Natural killer cell (primary cell): ENCODE data around the gene ZNF487. TPM values are rescaled to one million over a fixed set of nuclear protein-coding genes. Genes with fewer than 3 reads are reported as not detected.
"Not testable (repeated sequence)": the region's sequence is repeated elsewhere in the genome, so short reads cannot be mapped to it uniquely, and the experiment has no call there.

ENCODE experiments used
- ATAC-seq, 3 donors: fragments of 150-1000 bp in 2 of 3; fragments of 200-7000 bp in 1 of 3; cut with Tn5 transposase; 1 replicate in 1 of 3; 2 replicates in 2 of 3; pipeline ENCODE4 v1.10.0; 2021; ENCODE audit warnings: mild to moderate bottlenecking in 2 of 3, moderate library complexity in 2 of 3
- DNase-seq, 2 donors: peaks; one replicate each; pipeline versions ENCODE4 v3.0.0 to v3.0.0-alpha.2; 2013 to 2021; ENCODE audit warnings: mixed read lengths in 1 of 2
- H3K27ac ChIP-seq: one replicate; pipeline ENCODE4 v1.5.1; 2013; ENCODE audit warnings: mild to moderate bottlenecking, low read length
- H3K27me3 ChIP-seq: one replicate; pipeline ENCODE4 v1.6.1; 2013; ENCODE audit warnings: low read length; ENCODE audit not compliant: control insufficient read depth, insufficient read depth
- H3K36me3 ChIP-seq: one replicate; pipeline ENCODE4 v1.6.1; 2013; ENCODE audit warnings: low read length; ENCODE audit not compliant: control insufficient read depth, insufficient read depth
- H3K4me1 ChIP-seq: one replicate; pipeline ENCODE4 v1.6.1; 2013; ENCODE audit warnings: low read length; ENCODE audit not compliant: control insufficient read depth, insufficient read depth
- H3K4me3 ChIP-seq: one replicate; pipeline ENCODE4 v1.5.1; 2013; ENCODE audit warnings: low read length
- H3K9me3 ChIP-seq: one replicate; pipeline ENCODE4 v1.6.1; 2013; ENCODE audit warnings: low read length; ENCODE audit not compliant: control insufficient read depth, insufficient read depth
- H3K27ac Mint-ChIP-seq, 2 donors: one replicate each; pipeline ENCODE4 v1.8.0; 2022; ENCODE audit warnings: mild to moderate bottlenecking in 2 of 2, mixed read lengths in 2 of 2, moderate library complexity in 1 of 2
- H3K27me3 Mint-ChIP-seq, 2 donors: one replicate each; pipeline ENCODE4 v1.8.0; 2022; ENCODE audit warnings: low read depth in 2 of 2, mixed read lengths in 2 of 2
- H3K36me3 Mint-ChIP-seq: one replicate; pipeline ENCODE4 v1.8.0; 2022; ENCODE audit warnings: mixed read lengths
- H3K4me1 Mint-ChIP-seq, 2 donors: one replicate each; pipeline ENCODE4 v1.8.0; 2022; ENCODE audit warnings: mixed read lengths in 2 of 2
- H3K4me3 Mint-ChIP-seq: one replicate; pipeline ENCODE4 v1.8.0; 2022; ENCODE audit warnings: mild to moderate bottlenecking, moderate library complexity, mixed read lengths
- H3K9me3 Mint-ChIP-seq, 2 donors: one replicate each; pipeline ENCODE4 v1.8.0; 2022; ENCODE audit warnings: mixed read lengths in 2 of 2
- WGBS: methylation state at CpG from one replicate; pipeline ENCODE4 v1.1.7; 2013; ENCODE audit warnings: missing lambda C conversion rate; ENCODE audit not compliant: insufficient coverage; 5-methylcytosine and 5-hydroxymethylcytosine counted together
- intact Hi-C: fragments of 100-400 bp; cut with micrococcal nuclease; formaldehyde crosslinking; loops from one replicate; pipeline ENCODE4 v1.14.2; 2022
- total RNA-seq, 4 donors: library from RNA; stranded (reverse); fragments of 120-200 nt in 1 of 4; gene quantifications; one replicate each; pipeline versions ENCODE4 v1.2.3 to v1.2.4, GENCODE V29; 2013 to 2022
- TF ChIP-seq, protein P1 (sequence below): fragments of 200-600 bp; IDR thresholded peaks from one replicate; pipeline ENCODE4 v1.8.0; 2022; ENCODE audit warnings: antibody characterized with exemption

The ZNF487 gene
- total RNA-seq, 3 donors from 2014 or later (not counting 1 experiment from before 2014, with no cell fraction given), result 19.1 to 30.8 (median 22.8) TPM

DNA sequence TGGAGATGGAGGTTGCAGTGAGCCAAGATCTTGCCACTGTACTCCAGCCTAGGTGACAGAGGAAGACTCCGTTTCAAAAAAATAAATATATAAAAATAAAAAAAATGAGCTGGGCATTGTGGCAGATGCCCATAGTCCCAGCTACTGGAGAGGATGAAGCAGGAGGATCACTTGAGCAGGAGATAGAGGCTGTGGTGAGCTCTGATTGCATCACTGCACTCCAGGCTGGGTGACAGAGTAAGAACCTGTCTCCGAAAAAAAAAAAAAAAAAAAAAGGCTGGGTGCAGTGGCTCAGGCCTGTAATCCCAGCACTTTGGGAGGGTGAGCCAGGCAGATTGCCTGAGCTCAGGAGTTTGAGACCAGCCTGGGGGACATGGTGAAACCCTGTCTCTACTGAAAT is 11.8 kb downstream of the ZNF487 start:
- Mint-ChIP-seq H3K27me3 (no peaks in the 10 kb centered on the region), H3K4me3 (no peak overlapping the region), H3K9me3 (no peaks in the 10 kb centered on the region), H3K27ac (peak overlapping the region in 1 of 2 donors; percentile 36), H3K36me3 (peaks cover 9% of the 10 kb centered on the region), H3K4me1 (peaks cover 33 to 36% of the 10 kb centered on the region in 2 donors)
- H3K9me3 ChIP-seq, result no peaks in the 10 kb centered on the region
- intact Hi-C loops, result no loop called here
- H3K27ac ChIP-seq, result no peak overlapping the region
- DNase-seq (no peak), ATAC-seq (no peak)
- H3K4me3 ChIP-seq, result no peak overlapping the region
- no peaks in the 10 kb centered on the region for H3K36me3 ChIP-seq
- 92% methylated on average over 1 of the region's 2 CpGs for WGBS
- H3K27me3 ChIP-seq, result no peaks in the 10 kb centered on the region
- H3K4me1 ChIP-seq, result peaks cover 34% of the 10 kb centered on the region
- TF ChIP-seq, protein P1, sequence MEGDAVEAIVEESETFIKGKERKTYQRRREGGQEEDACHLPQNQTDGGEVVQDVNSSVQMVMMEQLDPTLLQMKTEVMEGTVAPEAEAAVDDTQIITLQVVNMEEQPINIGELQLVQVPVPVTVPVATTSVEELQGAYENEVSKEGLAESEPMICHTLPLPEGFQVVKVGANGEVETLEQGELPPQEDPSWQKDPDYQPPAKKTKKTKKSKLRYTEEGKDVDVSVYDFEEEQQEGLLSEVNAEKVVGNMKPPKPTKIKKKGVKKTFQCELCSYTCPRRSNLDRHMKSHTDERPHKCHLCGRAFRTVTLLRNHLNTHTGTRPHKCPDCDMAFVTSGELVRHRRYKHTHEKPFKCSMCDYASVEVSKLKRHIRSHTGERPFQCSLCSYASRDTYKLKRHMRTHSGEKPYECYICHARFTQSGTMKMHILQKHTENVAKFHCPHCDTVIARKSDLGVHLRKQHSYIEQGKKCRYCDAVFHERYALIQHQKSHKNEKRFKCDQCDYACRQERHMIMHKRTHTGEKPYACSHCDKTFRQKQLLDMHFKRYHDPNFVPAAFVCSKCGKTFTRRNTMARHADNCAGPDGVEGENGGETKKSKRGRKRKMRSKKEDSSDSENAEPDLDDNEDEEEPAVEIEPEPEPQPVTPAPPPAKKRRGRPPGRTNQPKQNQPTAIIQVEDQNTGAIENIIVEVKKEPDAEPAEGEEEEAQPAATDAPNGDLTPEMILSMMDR, result no peak

- no peaks in the 10 kb centered on the region for H3K9me3 ChIP-seq
- H3K27ac ChIP-seq, result peak overlapping the region; percentile 88
- H3K9me3 Mint-ChIP-seq, result no peaks in the 10 kb centered on the region
- H3K36me3 Mint-ChIP-seq, result no peaks in the 10 kb centered on the region
- H3K27me3 Mint-ChIP-seq, result no peaks in the 10 kb centered on the region
- peak overlapping the region; percentile 98 to 99 for H3K27ac Mint-ChIP-seq
- H3K4me1 Mint-ChIP-seq, result peaks cover 39 to 42% of the 10 kb centered on the region in 2 donors
- H3K27me3 ChIP-seq, result no peaks in the 10 kb centered on the region
- DNase-seq (no peak), ATAC-seq (no peak)
- peak overlapping the region; percentile 72 for H3K4me3 Mint-ChIP-seq
- H3K36me3 ChIP-seq, result no peaks in the 10 kb centered on the region
- H3K4me3 ChIP-seq, result no peak overlapping the region
- H3K4me1 ChIP-seq, result peaks cover 60% of the 10 kb centered on the region
- intact Hi-C loops, result no loop called here
- TF ChIP-seq, protein P1, result no peak
- 15% methylated on average over 3 of the region's 4 CpGs for WGBS
Observed at GRCh38 chr10:43452356-43452914, 15.5 kb downstream of the ZNF487 start.

- Histone ChIP-seq H3K36me3 (no peaks in the 10 kb centered on the region), H3K4me1 (peaks cover 60% of the 10 kb centered on the region), H3K27me3 (no peaks in the 10 kb centered on the region), H3K9me3 (no peaks in the 10 kb centered on the region), H3K4me3 (no peak overlapping the region), H3K27ac (peak overlapping the region; percentile 88)
- Mint-ChIP-seq H3K27me3 (no peaks in the 10 kb centered on the region), H3K36me3 (no peaks in the 10 kb centered on the region), H3K4me3 (peak overlapping the region; percentile 72), H3K9me3 (no peaks in the 10 kb centered on the region), H3K4me1 (peaks cover 39 to 42% of the 10 kb centered on the region in 2 donors), H3K27ac (peak overlapping the region; percentile 98 to 99)
- TF ChIP-seq, protein P1, result no peak
- WGBS, result 60% methylated on average over 4 of the region's 4 CpGs
- DNase-seq (peak in 1 of 2 donors; percentile 27), ATAC-seq (no peak)
- intact Hi-C loops, result no loop called here
Observed at GRCh38 chr10:43453266-43453831, 16.4 kb downstream of the ZNF487 start.

GRCh38 chr10:43454025-43454424 is 17.1 kb downstream of the ZNF487 start:
- H3K4me3 Mint-ChIP-seq, result peak overlapping the region; percentile 97
- peaks cover 39 to 45% of the 10 kb centered on the region in 2 donors for H3K4me1 Mint-ChIP-seq
- H3K9me3 Mint-ChIP-seq, H3K9me3 ChIP-seq, intact Hi-C loops, H3K36me3 ChIP-seq, ATAC-seq, H3K4me3 ChIP-seq, H3K27me3 Mint-ChIP-seq, H3K36me3 Mint-ChIP-seq, DNase-seq, H3K27me3 ChIP-seq: not testable (repeated sequence)
- peak overlapping the region; percentile 83 for H3K27ac ChIP-seq
- H3K4me1 ChIP-seq, result peaks cover 60% of the 10 kb centered on the region
- 84% methylated on average over 9 of the region's 9 CpGs for WGBS
- H3K27ac Mint-ChIP-seq, result peak overlapping the region; percentile 98 to 99

DNA sequence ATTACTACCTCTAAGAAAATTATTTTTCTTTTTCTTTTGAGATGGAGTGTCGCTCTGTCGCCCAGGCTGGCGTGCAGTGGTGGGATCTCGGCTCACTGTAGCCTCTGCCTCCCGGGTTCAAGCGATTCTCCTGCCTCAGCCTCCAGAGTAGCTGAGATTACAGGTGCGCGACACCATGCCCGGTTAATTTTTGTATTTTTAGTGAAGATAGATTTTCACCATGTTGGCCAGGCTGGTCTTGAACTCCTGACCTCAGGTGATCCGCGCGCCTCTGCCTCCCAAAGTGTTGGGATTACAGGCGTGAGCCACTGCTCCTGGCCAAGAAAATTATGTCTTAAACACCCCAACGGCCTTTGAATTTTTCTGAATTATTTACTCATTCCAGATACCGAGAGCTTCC is 19.6 kb downstream of the ZNF487 start:
- not testable (repeated sequence) for H3K36me3 Mint-ChIP-seq
- peaks cover 47% of the 10 kb centered on the region for H3K4me1 ChIP-seq
- WGBS, result 97% methylated on average over 15 of the region's 15 CpGs

More for the DNA sequence above, 19.6 kb downstream of the ZNF487 start:
- H3K36me3 ChIP-seq, ATAC-seq, H3K9me3 Mint-ChIP-seq, H3K9me3 ChIP-seq, intact Hi-C loops, H3K27me3 ChIP-seq, H3K27me3 Mint-ChIP-seq, H3K4me3 ChIP-seq, DNase-seq: not testable (repeated sequence)
- peak overlapping the region; percentile 83 for H3K27ac ChIP-seq
- Mint-ChIP-seq H3K4me1 (peaks cover 40 to 48% of the 10 kb centered on the region in 2 donors), H3K4me3 (peak overlapping the region; percentile 31), H3K27ac (peak overlapping the region; percentile 98 to 99)
